NOMO-1 treated with dmso at 0.1 percent for 144 hours (cell line): ENCODE results near the gene PRUNE1.

ENCODE experiments used
- DNase-seq: peaks from one replicate; lab custom pipeline; 2025; ENCODE audit not compliant: unreplicated experiment; lab: John Stamatoyannopoulos, UW

PRUNE1 gene

DNA sequence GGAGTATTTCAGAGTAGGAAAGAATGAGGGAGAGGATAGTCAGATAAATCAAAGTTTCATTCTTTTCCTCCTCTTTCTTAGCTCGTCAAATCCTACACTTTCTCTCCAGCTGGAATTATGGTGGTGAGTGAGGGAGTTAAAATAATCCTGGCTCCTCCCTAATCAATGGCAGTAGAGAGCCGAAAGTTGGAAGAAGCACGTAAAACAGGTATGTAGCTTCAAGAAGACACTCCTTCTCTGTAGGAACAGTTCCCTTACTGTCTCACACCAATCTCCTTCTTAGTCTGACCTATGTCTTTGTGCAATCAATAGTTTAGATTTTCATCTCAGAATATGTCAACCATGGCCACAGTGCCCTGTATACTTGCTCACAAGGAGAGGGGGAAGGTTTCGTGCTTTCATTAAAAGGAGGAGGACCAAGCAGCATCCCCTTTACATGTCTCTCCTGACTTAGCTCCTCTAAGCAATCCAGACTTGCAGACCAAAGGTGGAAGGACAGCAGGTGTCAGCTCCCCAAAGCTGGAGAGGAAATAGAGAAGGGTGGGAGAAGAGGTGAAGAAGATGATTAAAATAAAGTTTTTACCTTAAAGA, 2.4 kb upstream of the PRUNE1 start:
- no peak for DNase-seq

- DNase-seq, result peak; percentile 79
Observed at GRCh38 chr1:151006327-151007052, 1.8 kb upstream of the PRUNE1 start, which contains the start of gene MINDY1. MINDY1 (minus strand) TSS chr1:151006902; CDS start chr1:151002617, 4,285 bp downstream.

DNA sequence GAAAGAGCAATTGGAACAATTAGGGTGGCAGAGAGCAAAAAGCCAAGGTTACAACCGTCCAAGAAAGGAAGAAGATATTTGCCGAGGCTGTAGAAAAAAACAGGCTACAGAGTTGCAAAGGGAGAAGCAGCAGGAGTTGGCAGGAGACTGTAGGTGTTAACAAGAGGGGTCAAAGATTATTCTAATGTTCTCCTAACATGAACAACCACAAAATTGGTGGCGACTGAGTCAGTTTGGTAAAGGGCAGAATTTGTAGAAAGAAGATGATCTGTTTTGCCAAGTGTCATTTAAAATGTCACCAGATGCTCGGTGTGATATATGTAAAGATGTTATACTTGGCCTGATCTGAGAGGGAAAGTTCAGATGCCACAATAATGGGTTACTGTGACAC, 401 bp upstream of the PRUNE1 start:
- DNase-seq, result no peak

DNA sequence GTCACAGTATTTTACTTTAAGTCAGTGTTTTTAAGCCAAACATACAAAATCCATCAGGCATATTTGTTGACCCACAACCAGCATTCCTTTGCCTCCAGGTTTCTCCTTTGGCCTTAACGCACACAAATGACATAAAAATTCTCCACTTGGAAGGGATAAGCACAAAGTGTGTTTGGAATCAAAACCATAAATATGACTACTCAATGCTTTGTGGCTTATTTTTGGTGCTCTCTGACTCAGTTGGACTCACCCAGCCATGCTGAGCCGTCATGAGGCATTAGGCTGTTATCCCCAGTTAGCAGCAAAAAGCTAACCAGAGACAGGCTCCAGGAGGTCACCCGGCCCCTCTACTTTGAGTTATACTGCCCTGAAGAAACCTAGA, 948 bp downstream of the PRUNE1 start:
- DNase-seq, result no peak

DNA sequence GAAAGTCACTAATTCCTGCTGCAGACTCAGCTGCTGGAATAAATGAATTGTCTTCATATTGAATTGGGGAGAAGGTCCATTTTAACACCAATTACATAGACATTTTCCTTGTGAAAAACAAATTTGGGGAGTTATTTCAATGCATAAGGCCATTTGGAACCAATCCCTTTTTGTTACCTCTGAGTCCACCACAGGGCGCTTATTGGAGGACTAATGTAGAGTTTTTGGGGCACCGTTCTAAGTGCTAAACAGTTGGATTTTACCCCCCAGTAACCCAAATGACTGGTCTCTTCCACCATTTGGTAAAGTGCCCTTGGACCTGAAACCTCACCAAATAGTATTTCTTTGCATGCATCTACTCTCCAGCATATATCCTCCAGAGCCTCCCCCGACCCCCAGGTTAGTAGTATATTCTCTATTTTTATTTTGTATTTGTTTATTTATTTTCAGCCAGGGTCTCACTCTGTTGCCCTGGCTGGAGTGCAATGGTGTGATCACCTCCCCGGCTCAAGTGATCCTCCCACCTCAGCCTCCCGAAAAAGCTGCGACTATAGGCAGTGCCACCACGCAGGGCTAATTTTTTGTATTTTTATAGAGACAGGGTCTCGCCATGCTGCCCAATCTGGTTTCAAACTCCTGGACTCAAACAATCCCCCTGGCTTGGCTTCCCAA, 1.6 kb downstream of the PRUNE1 start:
- DNase-seq, result no peak

DNA sequence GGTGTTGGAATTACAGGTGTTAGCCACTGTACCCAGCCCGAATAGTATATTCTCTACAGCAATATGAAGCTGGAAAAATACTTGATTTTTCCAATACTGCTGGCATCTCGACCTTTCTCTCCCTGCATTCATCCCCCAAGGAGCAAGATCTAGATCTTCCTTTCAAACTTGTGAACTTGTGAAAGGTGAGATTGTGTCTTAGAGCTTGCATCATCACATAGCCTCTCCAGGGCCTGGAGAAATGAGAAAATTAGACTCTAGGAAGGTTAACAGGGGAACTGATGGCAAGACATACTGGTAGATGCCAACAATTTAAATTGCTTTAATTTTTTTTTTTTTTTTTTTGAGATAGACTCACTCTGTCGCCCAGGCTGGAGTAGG, 2.1 kb downstream of the PRUNE1 start:
- DNase-seq, result no peak

DNA sequence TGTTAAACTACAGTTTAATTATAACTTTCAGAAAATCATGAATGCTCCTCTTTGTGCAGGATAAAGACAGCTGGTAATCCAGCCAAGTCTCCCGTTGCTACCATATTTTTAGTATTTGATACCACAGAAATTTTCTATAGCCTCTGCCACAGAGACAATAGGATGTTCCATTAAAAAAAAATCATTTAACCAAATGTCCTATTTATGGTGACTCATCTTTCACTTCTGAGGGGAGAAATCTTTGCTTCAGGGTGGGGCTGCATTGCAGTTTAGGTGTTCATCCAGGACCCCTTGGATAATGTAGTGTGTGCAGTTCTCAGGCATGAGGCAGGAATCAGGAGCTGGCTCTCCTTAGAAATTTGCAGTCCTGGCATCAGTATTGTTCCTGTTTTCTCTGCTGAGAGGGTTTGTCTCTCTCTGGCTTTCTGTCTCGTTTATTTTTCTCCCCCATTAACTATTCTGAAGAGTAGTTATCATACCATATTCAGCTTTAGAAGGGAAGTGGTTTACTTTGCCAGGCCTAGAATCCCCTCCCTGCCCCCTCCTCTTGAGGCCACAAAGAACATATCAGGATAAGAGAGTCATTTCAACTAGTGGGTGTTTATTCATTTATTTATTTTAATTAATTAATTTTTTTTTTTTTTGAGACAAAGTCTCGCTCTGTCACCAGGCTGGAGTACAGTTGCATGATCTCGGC, 3.1 kb downstream of the PRUNE1 start:
- no peak for DNase-seq

GRCh38 chr1:151012684-151013471, 4.6 kb downstream of the PRUNE1 start:
- no peak for DNase-seq

DNA sequence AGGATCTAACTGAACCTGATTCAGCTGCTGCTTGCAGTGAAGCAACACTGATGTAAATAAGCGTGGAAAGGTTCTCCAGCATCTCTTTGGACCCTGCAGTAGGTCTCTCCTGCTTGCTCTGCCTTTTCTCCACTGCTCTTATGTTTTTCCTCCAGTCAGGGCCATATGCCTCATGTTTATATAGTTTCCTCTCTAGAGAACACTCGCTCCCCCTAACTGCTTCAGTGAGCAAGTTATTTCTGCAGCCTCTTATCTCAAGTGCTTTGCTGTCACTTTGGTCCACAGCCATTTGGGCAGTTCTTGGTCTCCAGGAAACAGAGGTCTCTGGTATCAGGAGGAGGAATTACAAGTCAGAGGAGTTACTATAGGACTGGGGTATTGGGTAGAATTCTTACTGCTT, 5.3 kb downstream of the PRUNE1 start:
- DNase-seq, result no peak

GRCh38 chr1:151024540-151025146, 16.4 kb downstream of the PRUNE1 start:
- peak; percentile 45 for DNase-seq

DNA sequence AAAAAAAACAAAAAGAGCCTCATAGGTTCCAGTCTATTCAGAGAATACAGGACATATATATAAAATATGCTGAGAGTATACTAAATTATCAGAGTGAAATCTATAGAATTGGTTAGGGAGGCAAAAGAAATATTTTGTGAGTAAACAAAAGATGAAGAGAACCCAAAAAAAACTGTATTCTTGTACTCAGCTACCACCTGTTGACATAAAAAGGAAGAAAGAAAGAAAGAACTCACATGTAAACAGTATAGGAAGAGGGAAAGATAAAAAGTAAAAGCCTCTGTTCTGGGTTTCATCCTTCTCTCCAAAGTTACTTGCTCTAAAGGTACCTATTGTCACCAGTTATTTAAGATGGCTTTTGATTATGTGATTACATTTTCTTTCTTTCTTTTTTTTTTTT, 18.2 kb downstream of the PRUNE1 start:
- no peak for DNase-seq

GRCh38 chr1:151032164-151032563, 23.9 kb downstream of the PRUNE1 start:
- DNase-seq, result no peak

DNA sequence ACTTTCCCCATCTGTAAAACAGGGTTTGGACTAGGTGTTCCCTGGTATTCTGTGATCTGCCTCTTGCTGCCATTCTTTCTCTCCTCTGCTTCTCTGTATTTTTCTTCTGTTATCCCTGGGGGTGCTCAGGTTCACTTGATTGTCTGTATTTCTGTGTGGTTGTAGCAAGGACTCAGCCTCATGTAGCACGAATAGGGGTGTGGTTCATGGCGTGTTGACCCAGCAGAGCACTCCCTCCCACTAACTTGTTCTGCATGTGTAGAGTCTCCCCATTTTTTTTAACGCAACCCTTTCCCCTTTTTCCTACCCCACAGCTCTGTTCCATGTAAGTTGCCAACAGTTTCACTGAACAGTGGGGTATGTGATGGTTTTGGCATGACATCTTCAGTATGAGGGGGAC, 26.9 kb downstream of the PRUNE1 start:
- no peak for DNase-seq

DNA sequence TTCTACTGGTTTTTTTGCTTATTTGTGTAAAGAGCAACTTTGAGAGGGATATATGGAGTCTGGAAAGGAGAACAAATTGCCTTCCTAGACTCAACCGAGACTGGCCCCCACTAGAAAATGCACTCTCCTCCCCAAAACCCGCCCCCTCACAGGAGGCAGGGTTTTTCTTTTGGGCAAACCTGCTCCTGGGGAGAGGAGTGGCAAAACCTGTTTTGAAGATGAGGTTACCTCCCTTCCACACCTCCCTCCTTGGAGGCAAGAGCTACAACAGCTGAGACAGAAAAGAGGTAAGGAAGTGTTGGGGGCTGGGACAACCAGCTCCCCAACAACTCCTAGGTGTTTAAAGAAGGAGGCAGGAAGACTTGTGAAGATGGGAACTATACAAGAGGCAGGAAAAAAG, 28.1 kb downstream of the PRUNE1 start, which contains the start of gene BNIPL:
BNIPL (plus strand) TSS at position 231 of the 400 bp plus-strand sequence; CDS start at position 371, 140 bp downstream.
- DNase-seq, result no peak

- DNase-seq, result no peak
Observed at GRCh38 chr1:151037032-151037431, 28.8 kb downstream of the PRUNE1 start.

GRCh38 chr1:151039521-151039920, 31.3 kb downstream of the PRUNE1 start:
- no peak for DNase-seq

DNA sequence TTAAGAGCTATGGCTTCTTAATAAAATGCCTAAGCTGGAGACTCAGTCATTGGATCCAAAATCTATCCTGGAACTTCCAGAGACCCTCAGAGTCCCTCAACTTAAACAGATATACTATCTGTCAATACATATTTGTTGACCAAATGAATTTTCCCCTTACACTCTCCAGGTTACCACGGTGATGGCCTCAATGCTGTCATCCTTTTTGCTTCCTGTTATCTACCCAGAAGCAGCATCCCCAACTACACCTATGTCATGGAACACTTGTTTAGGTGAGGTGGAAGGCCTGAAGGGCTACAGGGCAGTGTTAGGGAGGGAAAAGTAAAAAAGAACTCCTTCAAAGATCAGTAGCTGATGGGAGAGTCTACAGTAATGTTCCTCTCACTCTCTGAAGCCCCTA, 34.9 kb downstream of the PRUNE1 start:
- no peak for DNase-seq

GRCh38 chr1:151047591-151047924, 39.3 kb downstream of the PRUNE1 start, which contains the start of gene C1orf56:
C1orf56 (plus strand) TSS chr1:151047751; CDS start chr1:151047848, 97 bp downstream.
- no peak for DNase-seq

DNA sequence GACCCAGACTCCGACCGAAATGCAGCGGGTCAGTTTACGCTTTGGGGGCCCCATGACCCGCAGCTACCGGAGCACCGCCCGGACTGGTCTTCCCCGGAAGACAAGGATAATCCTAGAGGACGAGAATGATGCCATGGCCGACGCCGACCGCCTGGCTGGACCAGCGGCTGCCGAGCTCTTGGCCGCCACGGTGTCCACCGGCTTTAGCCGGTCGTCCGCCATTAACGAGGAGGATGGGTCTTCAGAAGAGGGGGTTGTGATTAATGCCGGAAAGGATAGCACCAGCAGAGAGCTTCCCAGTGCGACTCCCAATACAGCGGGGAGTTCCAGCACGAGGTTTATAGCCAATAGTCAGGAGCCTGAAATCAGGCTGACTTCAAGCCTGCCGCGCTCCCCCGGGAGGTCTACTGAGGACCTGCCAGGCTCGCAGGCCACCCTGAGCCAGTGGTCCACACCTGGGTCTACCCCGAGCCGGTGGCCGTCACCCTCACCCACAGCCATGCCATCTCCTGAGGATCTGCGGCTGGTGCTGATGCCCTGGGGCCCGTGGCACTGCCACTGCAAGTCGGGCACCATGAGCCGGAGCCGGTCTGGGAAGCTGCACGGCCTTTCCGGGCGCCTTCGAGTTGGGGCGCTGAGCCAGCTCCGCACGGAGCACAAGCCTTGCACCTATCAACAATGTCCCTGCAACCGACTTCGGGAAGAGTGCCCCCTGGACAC, 39.8 kb downstream of the PRUNE1 start:
- DNase-seq, result peak; percentile 50

GRCh38 chr1:151048645-151049032, 40.4 kb downstream of the PRUNE1 start:
- DNase-seq, result no peak
